Ammon's horn (tissue), 1 donor: ENCODE data around the gene GDF2.
A peak's percentile ranks its signal among the peaks of the same experiment; 100 is the strongest.

Experiments used
- DNase-seq: peaks from one replicate; pipeline ENCODE4 v3.0.0-alpha.2; 2016; ENCODE audit warnings: low spot score

GDF2 gene

DNA sequence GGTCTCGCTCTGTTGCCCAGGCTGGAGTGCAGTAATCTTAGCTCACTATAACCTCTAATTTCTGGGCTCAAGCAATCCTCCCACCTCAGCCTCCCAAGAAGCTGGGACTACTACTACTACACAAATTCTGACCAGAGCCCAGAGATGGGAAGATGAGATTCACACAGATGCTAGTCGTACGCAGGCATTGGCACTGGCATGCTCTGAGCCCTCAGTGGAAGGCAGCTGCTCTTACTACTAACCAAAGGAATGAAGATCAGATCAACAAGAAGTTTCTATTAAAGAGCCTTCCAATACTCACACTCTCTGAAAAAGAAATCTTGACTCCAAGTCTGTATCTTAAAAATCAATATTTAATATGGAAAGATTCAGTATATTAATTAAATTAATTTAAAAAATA is 10.7 kb downstream of the GDF2 start:
- DNase-seq: no peak

DNA sequence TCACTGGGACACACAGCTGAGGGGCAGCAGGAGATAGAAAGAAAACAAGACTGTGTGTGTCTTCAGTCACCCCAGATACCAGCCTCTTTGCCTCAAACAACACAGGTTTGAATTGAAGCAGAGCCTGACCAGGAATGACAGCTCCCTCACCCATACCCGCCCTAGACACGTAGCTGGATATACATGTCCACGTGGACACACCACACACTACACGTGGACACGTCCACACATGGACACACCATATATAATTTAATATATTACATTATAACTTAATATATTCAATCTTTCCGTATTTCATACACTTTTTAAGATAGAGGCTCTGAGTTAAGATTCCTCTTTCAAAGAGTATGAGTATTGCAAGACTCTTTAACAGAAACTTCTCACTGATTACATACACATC is 11.3 kb downstream of the GDF2 start:
- DNase-seq: no peak

DNA sequence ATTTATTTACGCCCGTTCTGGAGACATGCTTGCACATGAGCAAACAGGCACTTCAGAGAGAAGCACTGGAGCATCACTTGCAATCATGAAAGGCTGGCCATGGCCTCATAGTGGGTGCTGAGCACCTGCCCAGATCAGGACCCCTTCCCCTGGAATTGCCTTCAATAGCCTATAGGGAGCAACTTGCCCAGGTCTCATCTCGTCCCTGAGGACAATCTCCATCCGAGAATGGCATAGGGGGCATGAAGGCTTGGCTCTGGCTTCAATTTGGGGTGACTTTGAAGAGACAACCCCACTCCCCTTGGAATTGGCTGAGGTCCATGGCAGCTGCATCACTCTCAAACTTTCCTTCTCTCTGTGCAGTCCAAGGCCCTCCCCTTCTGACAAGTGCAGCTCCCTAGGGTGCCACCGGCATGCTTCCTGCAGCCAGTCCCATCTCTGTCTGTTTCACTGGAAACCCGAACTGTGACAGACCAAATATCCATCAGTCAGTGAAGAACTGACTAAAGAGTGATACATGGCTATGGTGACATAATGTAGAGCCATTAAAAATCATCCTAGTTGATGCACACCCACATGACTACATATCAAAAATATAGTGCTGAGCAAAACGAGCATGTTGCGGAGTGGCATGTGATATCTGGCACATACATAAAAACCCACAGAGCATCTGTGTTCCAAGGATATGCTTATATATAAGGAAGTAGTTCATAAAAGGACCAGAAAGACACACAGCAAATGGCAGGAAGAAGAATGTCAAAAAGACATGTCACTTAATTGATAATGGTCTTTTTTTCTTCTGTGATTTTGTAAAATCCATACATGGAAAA is 12.4 kb downstream of the GDF2 start:
- no peak for DNase-seq

DNA sequence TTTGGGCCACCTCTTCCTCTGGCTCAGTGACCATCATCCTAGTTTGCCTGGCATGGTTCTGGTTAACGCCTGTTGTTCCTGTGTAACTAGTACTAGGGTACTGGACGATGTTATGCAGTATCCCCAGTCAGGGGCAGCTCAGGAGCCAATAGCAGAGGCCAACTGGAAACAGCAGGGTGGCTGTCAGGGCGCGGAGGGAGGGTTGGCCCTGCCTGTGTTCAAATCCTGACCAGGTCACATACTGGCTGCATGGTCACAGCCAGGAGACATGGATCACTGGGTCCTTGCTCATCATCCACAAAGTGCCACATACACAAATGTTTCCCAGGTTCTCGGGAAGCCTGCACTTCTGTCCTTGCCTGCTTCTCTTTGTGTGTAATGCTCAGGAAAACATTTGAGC is 13.7 kb downstream of the GDF2 start:
- no peak for DNase-seq

DNA sequence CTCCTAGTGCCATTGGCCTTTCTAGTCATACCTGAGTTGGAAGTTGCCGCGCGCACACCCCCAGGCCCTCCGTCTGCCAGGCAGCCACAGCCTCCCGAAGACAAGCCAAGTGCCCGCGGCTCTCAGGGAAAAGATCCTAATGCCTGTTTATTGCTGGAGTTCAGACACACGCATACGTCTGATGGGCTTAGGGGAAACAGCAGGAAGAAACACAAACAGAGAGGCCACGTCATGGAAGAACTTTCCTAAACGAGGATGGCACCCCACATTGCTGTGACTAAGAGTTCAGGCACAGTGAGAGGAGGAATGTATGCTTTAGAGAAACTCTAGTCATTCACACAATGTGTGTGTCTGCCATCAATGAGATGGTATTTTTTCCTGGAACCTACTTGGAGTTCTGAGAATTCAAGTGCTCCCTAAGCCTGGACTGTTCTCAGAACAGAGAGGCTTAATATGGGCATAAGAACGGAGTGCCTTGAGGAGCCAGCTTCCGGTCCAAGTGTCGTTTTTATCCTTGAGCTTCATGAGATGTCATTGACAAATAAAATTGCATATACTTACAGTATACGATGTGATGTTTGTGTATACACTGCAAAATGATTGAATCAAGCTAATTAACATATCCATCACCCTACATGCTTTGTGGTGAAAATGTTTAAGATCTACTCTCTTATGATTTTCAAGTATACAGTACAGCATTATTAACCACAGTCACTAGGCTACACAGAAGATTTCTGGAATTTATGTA is 14.3 kb downstream of the GDF2 start:
- DNase-seq: no peak

DNA sequence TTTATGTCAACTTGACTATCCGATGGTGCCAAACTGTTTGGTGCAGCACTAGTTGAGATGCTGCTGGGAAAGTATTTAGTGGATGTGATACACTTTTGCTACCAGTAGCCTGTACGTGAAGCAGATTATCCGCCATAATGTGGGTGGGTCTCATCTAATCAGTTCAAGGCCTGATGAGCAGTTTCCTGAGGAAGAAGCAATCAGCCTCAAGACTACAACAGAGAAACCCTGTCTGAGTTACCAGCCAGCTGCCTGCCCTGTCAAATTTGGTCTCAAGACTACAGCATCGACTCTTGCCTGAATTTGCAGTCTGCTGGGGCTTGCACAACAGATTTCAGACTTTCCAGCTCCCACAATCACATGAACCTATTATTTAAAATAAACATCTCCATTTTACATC is 15.1 kb downstream of the GDF2 start:
- no peak for DNase-seq

DNA sequence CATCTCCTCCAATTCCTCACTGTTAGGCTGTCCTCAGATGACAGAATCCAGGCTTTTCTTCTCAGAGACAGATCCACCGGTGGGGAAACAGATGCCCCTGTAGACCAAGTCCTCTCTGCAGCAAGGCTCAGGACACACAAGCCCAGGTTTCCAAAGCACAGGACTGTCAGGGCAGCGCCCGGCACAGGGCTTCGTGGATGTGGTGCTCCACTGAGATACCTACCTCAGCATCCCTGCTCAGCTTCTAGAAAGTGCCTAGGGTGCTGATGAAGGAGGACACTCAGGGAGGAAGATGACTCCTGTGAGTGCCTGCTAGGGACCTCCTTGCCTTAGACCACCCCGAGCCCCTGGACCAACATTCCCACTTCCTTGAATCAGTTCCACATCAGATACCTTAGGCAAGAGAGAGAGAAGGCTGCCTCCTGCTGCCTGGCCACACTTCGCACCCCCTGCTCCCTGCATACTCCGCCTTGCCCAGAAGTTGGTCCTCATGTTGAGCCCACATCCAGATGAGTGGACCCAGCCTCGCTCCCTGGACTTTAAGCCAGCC is 17.0 kb downstream of the GDF2 start:
- no peak for DNase-seq

DNA sequence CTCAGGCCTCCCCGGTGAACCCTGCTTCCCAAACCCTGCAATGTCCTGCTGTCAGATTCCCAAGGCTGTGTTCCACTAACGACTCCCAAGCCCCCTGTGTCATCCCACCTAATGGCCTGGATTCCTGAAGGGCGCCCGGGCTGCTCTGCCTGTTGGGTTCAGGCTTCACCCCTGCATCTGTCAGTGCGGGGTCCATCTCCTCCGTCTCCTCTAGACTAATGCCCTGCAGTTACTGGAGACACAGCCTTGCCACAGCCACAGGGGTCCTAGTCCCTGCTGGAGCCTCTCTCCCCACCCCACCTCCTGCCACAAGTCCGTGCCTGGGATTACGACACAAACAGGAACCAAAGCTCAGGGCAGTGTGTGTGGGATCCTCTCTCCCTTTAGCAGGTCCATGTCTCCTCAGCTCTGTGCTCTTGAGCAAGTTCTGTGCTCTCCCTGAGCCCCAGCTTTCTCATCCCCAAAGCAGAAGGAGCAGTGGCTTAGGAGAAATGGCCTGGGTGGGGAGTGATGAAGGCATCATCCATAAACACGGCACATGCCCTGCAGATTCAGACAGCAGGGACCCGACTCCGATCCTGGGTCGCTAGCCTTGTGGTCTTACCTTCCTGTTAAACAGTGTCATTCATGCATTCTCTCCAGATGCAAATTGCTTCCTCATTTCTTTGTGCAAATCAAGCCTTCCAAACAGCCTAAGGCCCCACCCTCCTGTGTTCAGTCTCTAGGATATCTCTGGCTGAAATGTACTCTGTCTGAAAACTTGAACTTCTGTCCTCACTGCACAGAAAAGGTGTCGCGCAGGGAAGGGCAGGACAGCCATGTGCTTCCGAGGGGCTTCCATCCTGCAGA is 17.7 kb downstream of the GDF2 start:
- no peak for DNase-seq

DNA sequence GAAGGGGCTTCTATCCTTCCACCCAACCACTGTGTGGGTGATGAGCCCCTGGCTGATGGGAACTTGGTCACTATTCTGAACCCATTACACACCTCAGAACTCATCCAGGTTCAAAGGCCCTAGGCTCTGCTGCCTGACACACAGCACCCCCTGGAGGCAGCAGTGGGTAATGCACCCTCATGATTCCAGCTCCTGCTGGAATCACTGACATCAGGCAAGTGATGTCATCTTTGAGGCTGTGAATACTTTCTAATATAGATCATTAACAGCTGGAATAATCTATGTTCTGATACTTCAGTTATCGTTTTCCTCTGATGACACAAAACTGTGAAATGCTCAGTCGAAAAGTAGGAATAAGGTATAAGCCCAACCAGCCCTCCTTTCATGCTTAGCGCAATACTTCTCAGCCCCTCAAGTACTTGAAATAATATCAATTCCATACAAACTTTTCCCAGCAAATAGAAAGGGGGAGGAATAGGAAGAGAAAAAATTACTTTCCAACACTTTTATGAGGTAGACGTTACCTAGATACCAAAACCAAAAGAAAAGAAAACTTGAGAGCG is 18.4 kb downstream of the GDF2 start:
- peak; percentile 52 for DNase-seq

DNA sequence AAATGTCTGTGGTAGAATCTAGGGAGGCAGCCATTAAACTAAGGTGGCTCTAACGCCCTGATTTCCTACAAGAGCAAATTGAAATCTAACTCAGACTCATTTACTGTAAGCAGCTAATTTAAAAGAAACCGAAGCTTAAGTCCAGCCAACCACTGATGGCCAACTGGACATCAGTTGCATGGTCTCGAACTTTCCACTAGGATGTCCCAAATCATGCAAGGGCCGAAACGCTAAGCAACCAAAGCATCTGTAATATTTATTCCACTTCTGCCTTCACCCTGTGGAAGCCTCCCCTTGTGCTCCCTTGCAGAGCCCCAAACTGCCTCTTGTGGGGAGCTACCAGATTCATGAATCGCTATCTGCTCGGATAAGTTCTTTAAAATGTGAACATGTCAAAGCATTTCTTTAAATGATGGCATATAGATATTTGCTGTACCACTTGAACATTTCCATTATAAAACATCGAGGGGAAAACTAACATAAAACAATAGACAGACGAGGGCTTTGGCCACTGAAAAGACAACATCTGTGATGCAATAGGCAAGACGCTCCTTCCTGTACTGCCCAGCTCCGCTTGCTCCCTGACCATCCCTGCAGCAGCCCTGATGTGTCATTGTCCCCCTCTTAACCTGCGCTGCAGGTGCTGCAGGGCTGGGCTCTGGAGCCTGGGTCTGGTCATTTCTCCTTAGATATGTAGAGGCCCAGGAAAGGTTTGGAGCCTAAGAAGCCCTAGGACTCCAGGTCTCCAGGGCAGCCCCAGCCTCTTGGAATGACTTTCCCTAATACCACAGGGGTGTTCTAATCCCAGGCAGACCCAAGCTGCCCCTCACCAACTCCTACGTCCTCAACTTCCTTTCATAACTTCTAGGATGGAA is 23.0 kb downstream of the GDF2 start:
- no peak for DNase-seq

DNA sequence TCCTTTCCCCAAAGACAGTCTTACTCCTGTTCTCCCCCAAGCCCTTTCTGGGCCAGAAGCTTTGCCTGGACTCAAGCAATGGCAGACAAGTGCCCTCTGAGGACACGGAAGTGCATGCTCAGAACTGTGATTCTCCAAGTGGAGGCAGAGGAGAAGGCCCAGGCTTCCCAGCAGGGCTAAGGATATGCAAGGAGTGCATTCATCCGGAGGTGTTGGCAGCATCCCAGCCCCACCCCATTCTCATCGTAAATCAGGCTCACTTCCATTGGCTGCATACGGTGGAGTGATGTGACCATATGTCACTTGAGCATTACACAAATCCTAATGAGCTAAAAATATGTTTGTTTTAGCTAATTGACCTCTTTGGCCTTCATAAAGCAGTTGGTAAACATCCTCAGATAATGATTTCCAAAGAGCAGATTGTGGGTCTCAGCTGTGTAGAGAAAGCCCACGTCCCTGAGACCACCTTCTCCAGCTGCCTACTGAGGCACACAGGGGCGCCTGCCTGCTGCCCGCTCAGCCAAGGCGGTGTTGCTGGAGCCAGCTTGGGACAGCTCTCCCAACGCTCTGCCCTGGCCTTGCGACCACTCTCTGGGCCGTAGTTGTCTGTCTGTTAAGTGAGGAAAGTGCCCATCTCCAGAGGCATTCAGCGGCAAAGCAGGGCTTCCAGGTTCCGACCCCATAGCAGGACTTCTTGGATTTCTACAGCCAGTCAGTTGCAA is 24.5 kb downstream of the GDF2 start:
- DNase-seq: no peak

DNA sequence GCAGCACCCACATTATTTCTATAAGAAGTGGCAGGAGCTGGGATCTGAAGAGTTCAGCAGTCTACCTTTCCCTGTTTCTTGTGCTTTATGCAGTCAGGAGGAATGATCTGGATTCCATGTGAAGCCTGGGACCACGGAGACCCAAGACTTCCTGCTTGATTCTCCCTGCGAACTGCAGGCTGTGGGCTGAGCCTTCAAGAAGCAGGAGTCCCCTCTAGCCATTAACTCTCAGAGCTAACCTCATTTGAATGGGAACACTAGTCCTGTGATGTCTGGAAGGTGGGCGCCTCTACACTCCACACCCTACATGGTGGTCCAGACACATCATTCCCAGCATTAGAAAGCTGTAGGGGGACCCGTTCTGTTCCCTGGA is 25.0 kb downstream of the GDF2 start:
- DNase-seq: no peak

DNA sequence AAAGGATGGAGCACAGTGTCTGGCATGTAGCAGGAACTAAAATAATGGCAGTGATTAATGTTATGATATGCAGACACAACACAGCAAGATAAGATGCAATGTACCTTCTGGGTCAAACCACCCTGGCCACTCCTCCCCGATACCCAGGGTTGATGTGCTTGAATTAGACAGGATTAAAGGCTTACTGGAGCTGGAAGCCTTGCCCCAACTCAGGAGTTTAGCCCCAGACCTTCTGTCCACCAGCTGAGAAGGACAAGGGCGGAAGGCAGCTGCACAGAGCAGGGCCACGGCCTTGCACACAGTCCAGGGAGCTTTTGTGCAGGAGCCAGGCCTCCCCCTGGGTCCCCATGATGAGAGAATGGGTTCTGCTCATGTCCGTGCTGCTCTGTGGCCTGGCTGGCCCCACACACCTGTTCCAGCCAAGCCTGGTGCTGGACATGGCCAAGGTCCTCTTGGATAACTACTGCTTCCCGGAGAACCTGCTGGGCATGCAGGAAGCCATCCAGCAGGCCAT is 25.9 kb downstream of the GDF2 start, which contains the start of gene RBP3:
Gene RBP3, plus strand, starts transcription at position 226 of the 514 bp plus-strand sequence. Its CDS starts 122 bp downstream, at position 348.
- no peak for DNase-seq

DNA sequence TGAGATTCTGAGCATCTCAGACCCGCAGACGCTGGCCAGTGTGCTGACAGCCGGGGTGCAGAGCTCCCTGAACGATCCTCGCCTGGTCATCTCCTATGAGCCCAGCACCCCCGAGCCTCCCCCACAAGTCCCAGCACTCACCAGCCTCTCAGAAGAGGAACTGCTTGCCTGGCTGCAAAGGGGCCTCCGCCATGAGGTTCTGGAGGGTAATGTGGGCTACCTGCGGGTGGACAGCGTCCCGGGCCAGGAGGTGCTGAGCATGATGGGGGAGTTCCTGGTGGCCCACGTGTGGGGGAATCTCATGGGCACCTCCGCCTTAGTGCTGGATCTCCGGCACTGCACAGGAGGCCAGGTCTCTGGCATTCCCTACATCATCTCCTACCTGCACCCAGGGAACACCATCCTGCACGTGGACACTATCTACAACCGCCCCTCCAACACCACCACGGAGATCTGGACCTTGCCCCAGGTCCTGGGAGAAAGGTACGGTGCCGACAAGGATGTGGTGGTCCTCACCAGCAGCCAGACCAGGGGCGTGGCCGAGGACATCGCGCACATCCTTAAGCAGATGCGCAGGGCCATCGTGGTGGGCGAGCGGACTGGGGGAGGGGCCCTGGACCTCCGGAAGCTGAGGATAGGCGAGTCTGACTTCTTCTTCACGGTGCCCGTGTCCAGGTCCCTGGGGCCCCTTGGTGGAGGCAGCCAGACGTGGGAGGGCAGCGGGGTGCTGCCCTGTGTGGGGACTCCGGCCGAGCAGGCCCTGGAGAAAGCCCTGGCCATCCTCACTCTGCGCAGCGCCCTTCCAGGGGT is 26.6 kb downstream of the GDF2 start:
- DNase-seq: no peak

DNA sequence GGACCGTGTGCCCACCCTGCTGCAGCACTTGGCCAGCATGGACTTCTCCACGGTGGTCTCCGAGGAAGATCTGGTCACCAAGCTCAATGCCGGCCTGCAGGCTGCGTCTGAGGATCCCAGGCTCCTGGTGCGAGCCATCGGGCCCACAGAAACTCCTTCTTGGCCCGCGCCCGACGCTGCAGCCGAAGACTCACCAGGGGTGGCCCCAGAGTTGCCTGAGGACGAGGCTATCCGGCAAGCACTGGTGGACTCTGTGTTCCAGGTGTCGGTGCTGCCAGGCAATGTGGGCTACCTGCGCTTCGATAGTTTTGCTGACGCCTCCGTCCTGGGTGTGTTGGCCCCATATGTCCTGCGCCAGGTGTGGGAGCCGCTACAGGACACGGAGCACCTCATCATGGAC is 27.3 kb downstream of the GDF2 start:
- no peak for DNase-seq

DNA sequence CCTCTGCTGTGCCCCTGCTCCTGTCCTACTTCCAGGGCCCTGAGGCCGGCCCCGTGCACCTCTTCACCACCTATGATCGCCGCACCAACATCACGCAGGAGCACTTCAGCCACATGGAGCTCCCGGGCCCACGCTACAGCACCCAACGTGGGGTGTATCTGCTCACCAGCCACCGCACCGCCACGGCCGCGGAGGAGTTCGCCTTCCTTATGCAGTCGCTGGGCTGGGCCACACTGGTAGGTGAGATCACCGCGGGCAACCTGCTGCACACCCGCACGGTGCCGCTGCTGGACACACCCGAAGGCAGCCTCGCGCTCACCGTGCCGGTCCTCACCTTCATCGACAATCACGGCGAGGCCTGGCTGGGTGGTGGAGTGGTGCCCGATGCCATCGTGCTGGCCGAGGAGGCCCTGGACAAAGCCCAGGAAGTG is 27.7 kb downstream of the GDF2 start:
- no peak for DNase-seq

DNA sequence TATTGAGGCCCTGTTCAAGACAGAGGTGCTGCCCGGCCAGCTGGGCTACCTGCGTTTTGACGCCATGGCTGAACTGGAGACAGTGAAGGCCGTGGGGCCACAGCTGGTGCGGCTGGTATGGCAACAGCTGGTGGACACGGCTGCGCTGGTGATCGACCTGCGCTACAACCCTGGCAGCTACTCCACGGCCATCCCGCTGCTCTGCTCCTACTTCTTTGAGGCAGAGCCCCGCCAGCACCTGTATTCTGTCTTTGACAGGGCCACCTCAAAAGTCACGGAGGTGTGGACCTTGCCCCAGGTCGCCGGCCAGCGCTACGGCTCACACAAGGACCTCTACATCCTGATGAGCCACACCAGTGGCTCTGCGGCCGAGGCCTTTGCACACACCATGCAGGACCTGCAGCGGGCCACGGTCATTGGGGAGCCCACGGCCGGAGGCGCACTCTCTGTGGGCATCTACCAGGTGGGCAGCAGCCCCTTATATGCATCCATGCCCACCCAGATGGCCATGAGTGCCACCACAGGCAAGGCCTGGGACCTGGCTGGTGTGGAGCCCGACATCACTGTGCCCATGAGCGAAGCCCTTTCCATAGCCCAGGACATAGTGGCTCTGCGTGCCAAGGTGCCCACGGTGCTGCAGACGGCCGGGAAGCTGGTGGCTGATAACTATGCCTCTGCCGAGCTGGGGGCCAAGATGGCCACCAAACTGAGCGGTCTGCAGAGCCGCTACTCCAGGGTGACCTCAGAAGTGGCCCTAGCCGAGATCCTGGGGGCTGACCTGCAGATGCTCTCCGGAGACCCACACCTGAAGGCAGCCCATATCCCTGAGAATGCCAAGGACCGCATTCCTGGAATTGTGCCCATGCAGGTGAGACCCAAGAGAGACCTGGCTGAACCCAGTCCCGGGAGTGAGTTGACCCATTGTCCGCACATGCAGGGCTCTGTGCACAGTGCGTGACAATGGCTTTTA is 28.7 kb downstream of the GDF2 start:
- no peak for DNase-seq
